H9 (cell line): ENCODE data around the gene KLHL41. TPM values are rescaled to one million over a fixed set of nuclear protein-coding genes. Genes with fewer than 3 reads are reported as not detected.
A peak's percentile ranks its signal among the peaks of the same experiment; 100 is the strongest.

Experiments
- DNase-seq: peaks from one replicate; pipeline ENCODE4 v3.0.0-alpha.2; 2017
- H2AFZ ChIP-seq: one replicate; pipeline ENCODE4 v1.6.1; 2013; ENCODE audit warnings: mild to moderate bottlenecking, low read length, control low read depth, moderate library complexity
- H2AK5ac ChIP-seq: 2 replicates; pipeline ENCODE4 v1.6.1; 2013; ENCODE audit warnings: low read length, control low read depth, mixed read lengths; ENCODE audit not compliant: insufficient read length
- H2BK120ac ChIP-seq: one replicate; pipeline ENCODE4 v1.6.1; 2013; ENCODE audit warnings: low read depth, mild to moderate bottlenecking, low read length, control low read depth, inconsistent platforms; ENCODE audit not compliant: poor library complexity, severe bottlenecking
- H2BK12ac ChIP-seq: 2 replicates; pipeline ENCODE4 v1.6.1; 2013; ENCODE audit warnings: low read length, control low read depth, mixed read lengths, low read depth; ENCODE audit not compliant: insufficient read length
- H2BK15ac ChIP-seq: 2 replicates; pipeline ENCODE4 v1.6.1; 2013; ENCODE audit warnings: low read depth, low read length, control low read depth
- H2BK20ac ChIP-seq: one replicate; pipeline ENCODE4 v1.6.1; 2013; ENCODE audit warnings: low read depth, mild to moderate bottlenecking, low read length, control low read depth, inconsistent platforms; ENCODE audit not compliant: poor library complexity, severe bottlenecking
- H2BK5ac ChIP-seq: 2 replicates; pipeline ENCODE4 v1.6.1; 2013; ENCODE audit warnings: low read length, control low read depth, mixed read lengths; ENCODE audit not compliant: insufficient read length
- H3K14ac ChIP-seq: 2 replicates; pipeline ENCODE4 v1.6.1; 2013; ENCODE audit warnings: low read length, control low read depth; ENCODE audit not compliant: insufficient read depth
- H3K18ac ChIP-seq: 2 replicates; pipeline ENCODE4 v1.6.1; 2013; ENCODE audit warnings: low read depth, mild to moderate bottlenecking, mixed read lengths, low read length, control low read depth; ENCODE audit not compliant: insufficient read length
- H3K23ac ChIP-seq: 2 replicates; pipeline ENCODE4 v1.6.1; 2013; ENCODE audit warnings: low read length, control low read depth, mixed read lengths, low read depth; ENCODE audit not compliant: insufficient read length
- H3K23me2 ChIP-seq: 2 replicates; pipeline ENCODE4 v1.6.1; 2013; ENCODE audit warnings: low read depth, mild to moderate bottlenecking, mixed read lengths, low read length, control low read depth; ENCODE audit not compliant: insufficient read length, poor library complexity, severe bottlenecking
- H3K27ac ChIP-seq: 2 replicates; pipeline ENCODE4 v1.5.1; 2013; ENCODE audit warnings: low read length, control low read depth, mixed read lengths, low read depth; ENCODE audit not compliant: insufficient read length
- H3K27me3 ChIP-seq: 2 replicates; pipeline ENCODE4 v1.6.1; 2013; ENCODE audit warnings: low read length, control low read depth, inconsistent platforms; ENCODE audit not compliant: insufficient read depth
- H3K4ac ChIP-seq: 2 replicates; pipeline ENCODE4 v1.6.1; 2013; ENCODE audit warnings: low read depth, mild to moderate bottlenecking, control low read depth, inconsistent platforms, low read length, moderate library complexity
- H3K4me1 ChIP-seq: 2 replicates; pipeline ENCODE4 v1.6.1; 2013; ENCODE audit warnings: low read length, control low read depth, inconsistent platforms; ENCODE audit not compliant: insufficient read depth
- H3K4me2 ChIP-seq: 2 replicates; pipeline ENCODE4 v1.6.1; 2013; ENCODE audit warnings: low read length, control low read depth, mixed read lengths; ENCODE audit not compliant: insufficient read length, insufficient read depth
- H3K56ac ChIP-seq: 2 replicates; pipeline ENCODE4 v1.6.1; 2013; ENCODE audit warnings: low read depth, mild to moderate bottlenecking, mixed read lengths, low read length, control low read depth; ENCODE audit not compliant: insufficient read length
- H3K79me1 ChIP-seq: 2 replicates; pipeline ENCODE4 v1.6.1; 2013; ENCODE audit warnings: low read depth, mild to moderate bottlenecking, moderate library complexity, low read length, control low read depth, inconsistent platforms; ENCODE audit not compliant: insufficient read depth, poor library complexity, severe bottlenecking
- H3K79me2 ChIP-seq: 2 replicates; pipeline ENCODE4 v1.6.1; 2013; ENCODE audit warnings: low read length, control low read depth, inconsistent platforms; ENCODE audit not compliant: insufficient read depth
- H3K9ac ChIP-seq: 2 replicates; pipeline ENCODE4 v1.6.1; 2013; ENCODE audit warnings: low read length, control low read depth, mixed read lengths; ENCODE audit not compliant: insufficient read length; ENCODE audit errors: extremely low read depth
- H3K9me3 ChIP-seq: one replicate; pipeline ENCODE4 v1.6.1; 2013; ENCODE audit warnings: low read depth, low read length, inconsistent platforms; ENCODE audit not compliant: control insufficient read depth
- H3T11ph ChIP-seq: one replicate; pipeline ENCODE4 v1.6.1; 2013; ENCODE audit warnings: mild to moderate bottlenecking, low read length, control low read depth, inconsistent platforms
- H4K20me1 ChIP-seq: one replicate; pipeline ENCODE4 v1.6.1; 2013; ENCODE audit not compliant: control insufficient read depth, insufficient read length, insufficient read depth
- H4K5ac ChIP-seq: 2 replicates; pipeline ENCODE4 v1.6.1; 2013; ENCODE audit warnings: low read depth, mild to moderate bottlenecking, mixed read lengths, low read length, control low read depth; ENCODE audit not compliant: insufficient read length
- H4K8ac ChIP-seq: replicated peaks from 2 replicates; pipeline ENCODE4 v1.6.1; 2013; ENCODE audit warnings: low read length, control low read depth, mixed read lengths, low read depth; ENCODE audit not compliant: insufficient read length
- H4K91ac ChIP-seq: 2 replicates; pipeline ENCODE4 v1.6.1; 2013; ENCODE audit warnings: low read depth, mild to moderate bottlenecking, moderate library complexity, mixed read lengths, low read length, control low read depth; ENCODE audit not compliant: insufficient read length
- H3K27ac Mint-ChIP-seq, 3 experiments: 2 replicates in 2 of 3; 3 replicates in 1 of 3; pipeline ENCODE4 v1.8.0; 2020 to 2021; ENCODE audit warnings: mixed read lengths in 3 of 3, mild to moderate bottlenecking in 1 of 3, moderate library complexity in 1 of 3
- H3K27me3 Mint-ChIP-seq: 2 replicates; pipeline ENCODE4 v1.8.0; 2021; ENCODE audit warnings: low read depth, mild to moderate bottlenecking, moderate library complexity, mixed read lengths
- H3K36me3 Mint-ChIP-seq, 3 experiments: 2 replicates in 2 of 3; 3 replicates in 1 of 3; pipeline ENCODE4 v1.8.0; 2020 to 2021; ENCODE audit warnings: low read depth in 3 of 3, mixed read lengths in 3 of 3; ENCODE audit not compliant: insufficient read depth in 1 of 3
- H3K4me1 Mint-ChIP-seq, 2 experiments: 2 replicates each; pipeline ENCODE4 v1.8.0; 2020; ENCODE audit warnings: mixed read lengths in 2 of 2
- H3K4me3 Mint-ChIP-seq, 2 experiments: 2 replicates in 1 of 2; 3 replicates in 1 of 2; pipeline ENCODE4 v1.8.0; 2020 to 2021; ENCODE audit warnings: mild to moderate bottlenecking in 2 of 2, mixed read lengths in 2 of 2, moderate library complexity in 1 of 2
- H3K9me3 Mint-ChIP-seq, 2 experiments: 2 replicates in 1 of 2; 3 replicates in 1 of 2; pipeline ENCODE4 v1.8.0; 2020; ENCODE audit warnings: mild to moderate bottlenecking in 2 of 2, mixed read lengths in 2 of 2, moderate library complexity in 1 of 2
- WGBS: extraction: QIAGEN DNeasy Blood & Tissue Kit; methylation state at CpG from one replicate; pipeline ENCODE4 v1.1.7; 2013; ENCODE audit warnings: missing lambda C conversion rate, low lambda C conversion rate, mixed read lengths; ENCODE audit not compliant: insufficient read length; ENCODE audit errors: extremely low coverage; 5-methylcytosine and 5-hydroxymethylcytosine counted together
- total RNA-seq: library from RNA; stranded (reverse); gene quantifications from 2 replicates; pipeline ENCODE4 v1.2.1, GENCODE V29; 2021
- TF ChIP-seq, protein P1 (sequence below): fragments of 200-600 bp; sonication (generic); conservative IDR thresholded peaks from 3 replicates; pipeline ENCODE4 v1.8.0; 2021; ENCODE audit warnings: antibody characterized with exemption, mild to moderate bottlenecking

KLHL41 gene
- total RNA-seq, 1 experiment from 2014 or later: not detected

DNA sequence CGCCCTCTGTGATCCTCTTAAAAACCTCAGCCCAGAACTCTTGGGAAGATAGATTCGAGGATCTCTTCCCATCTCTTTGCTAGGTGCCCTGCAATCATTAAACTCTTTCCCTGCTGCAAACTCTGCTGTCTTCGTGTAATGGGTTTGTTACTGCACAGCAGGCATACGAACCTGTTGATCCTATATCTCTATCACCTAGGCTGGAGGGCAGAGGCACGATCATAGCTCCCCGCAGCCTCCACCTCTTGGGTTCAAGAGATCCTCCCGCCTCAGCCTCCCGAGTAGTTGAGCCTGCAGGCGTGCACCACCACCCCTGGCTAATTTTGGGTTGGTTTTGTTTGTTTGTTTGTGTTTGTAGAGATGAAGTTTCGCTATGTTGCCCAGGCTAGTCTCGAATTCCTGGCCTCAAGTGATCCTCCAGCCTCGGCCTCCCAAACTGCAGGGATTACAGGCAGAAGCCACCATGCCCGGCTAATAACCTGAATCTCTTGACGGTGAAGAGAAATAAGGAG lies 30.7 kb upstream of the KLHL41 start:
- H3K27ac Mint-ChIP-seq: peak overlapping the region in 1 of 3 experiments; percentile 38; a peak in 1 of 7 replicates
- no peak overlapping the region for H3K18ac ChIP-seq
- H3K27ac ChIP-seq: no peak overlapping the region
- H4K20me1 ChIP-seq: no peaks in the 10 kb centered on the region
- no peak overlapping the region for H3K23ac ChIP-seq
- no peaks in the 10 kb centered on the region for H3K79me1 ChIP-seq
- no peak overlapping the region for H4K91ac ChIP-seq
- H2BK15ac ChIP-seq: no peak overlapping the region
- H2AFZ ChIP-seq: no peak overlapping the region
- H3K14ac ChIP-seq: no peak overlapping the region
- H3K9me3 Mint-ChIP-seq: no peaks in the 10 kb centered on the region
- no peak overlapping the region for H2BK120ac ChIP-seq
- H3K36me3 Mint-ChIP-seq: no peaks in the 10 kb centered on the region
- H3K23me2 ChIP-seq: peaks cover 7% of the 10 kb centered on the region
- no peak overlapping the region for H3T11ph ChIP-seq
- no peaks in the 10 kb centered on the region for H3K79me2 ChIP-seq
- TF ChIP-seq, protein P1, sequence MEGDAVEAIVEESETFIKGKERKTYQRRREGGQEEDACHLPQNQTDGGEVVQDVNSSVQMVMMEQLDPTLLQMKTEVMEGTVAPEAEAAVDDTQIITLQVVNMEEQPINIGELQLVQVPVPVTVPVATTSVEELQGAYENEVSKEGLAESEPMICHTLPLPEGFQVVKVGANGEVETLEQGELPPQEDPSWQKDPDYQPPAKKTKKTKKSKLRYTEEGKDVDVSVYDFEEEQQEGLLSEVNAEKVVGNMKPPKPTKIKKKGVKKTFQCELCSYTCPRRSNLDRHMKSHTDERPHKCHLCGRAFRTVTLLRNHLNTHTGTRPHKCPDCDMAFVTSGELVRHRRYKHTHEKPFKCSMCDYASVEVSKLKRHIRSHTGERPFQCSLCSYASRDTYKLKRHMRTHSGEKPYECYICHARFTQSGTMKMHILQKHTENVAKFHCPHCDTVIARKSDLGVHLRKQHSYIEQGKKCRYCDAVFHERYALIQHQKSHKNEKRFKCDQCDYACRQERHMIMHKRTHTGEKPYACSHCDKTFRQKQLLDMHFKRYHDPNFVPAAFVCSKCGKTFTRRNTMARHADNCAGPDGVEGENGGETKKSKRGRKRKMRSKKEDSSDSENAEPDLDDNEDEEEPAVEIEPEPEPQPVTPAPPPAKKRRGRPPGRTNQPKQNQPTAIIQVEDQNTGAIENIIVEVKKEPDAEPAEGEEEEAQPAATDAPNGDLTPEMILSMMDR: no peak
- peaks cover 68% of the 10 kb centered on the region for H3K27me3 Mint-ChIP-seq
- no peak overlapping the region for H2BK5ac ChIP-seq
- no peak overlapping the region for H4K5ac ChIP-seq
- no peak overlapping the region for H2BK20ac ChIP-seq
- H3K4ac ChIP-seq: no peak overlapping the region
- H3K4me1 Mint-ChIP-seq: peaks cover 3 to 6% of the 10 kb centered on the region in 2 experiments
- H3K4me2 ChIP-seq: peak overlapping the region; percentile 66
- H3K9ac ChIP-seq: no peak overlapping the region
- no peak overlapping the region for H3K56ac ChIP-seq
- H3K4me3 Mint-ChIP-seq: peak overlapping the region; percentile 78 to 89
- no peak overlapping the region for H2BK12ac ChIP-seq
- H3K9me3 ChIP-seq: no peaks in the 10 kb centered on the region
- H2AK5ac ChIP-seq: no peak overlapping the region
- peaks cover 25% of the 10 kb centered on the region; the same call in 1 of the 2 replicates for H3K27me3 ChIP-seq
- H4K8ac ChIP-seq: no peak overlapping the region
- no peak for DNase-seq
- WGBS: no CpG with 5 or more reads among the region's 14 CpGs
- no peaks in the 10 kb centered on the region for H3K4me1 ChIP-seq
